ENCODE data around the gene TALDO1. TPM values are rescaled to one million over a fixed set of nuclear protein-coding genes. Genes with fewer than 3 reads are reported as not detected.

TALDO1 gene
- total RNA-seq, 1 experiment from 2014 or later: 268 TPM

- Mint-ChIP-seq H3K36me3 (ENCODE audit: insufficient read depth in 1 of 3, low read depth in 3 of 3) (peaks cover 2 to 15% (median 3%) of the 10 kb centered on the region in 3 experiments; a peak in 5 of 7 replicates), H3K9me3 (peaks cover 6 to 7% of the 10 kb centered on the region in 2 experiments), H3K4me3 (peak overlapping the region; percentile 41 to 71; a peak in 3 of 5 replicates), H3K27ac (no peak overlapping the region), H3K27me3 (ENCODE audit: low read depth) (no peaks in the 10 kb centered on the region), H3K4me1 (peaks cover 3 to 20% of the 10 kb centered on the region in 2 experiments; a peak in 3 of 4 replicates)
- Histone ChIP-seq H2BK20ac (ENCODE audit: low read depth, low read length, poor library complexity, severe bottlenecking) (no peak overlapping the region), H3K56ac (ENCODE audit: insufficient read length, low read depth, low read length) (no peak overlapping the region), H3K14ac (ENCODE audit: insufficient read depth, low read length) (0 out of 2 replicates have a peak overlapping the region, but pooled peaks have one; percentile 34), H3K9ac (ENCODE audit: extremely low read depth, insufficient read length, low read length) (no peak overlapping the region), H3K79me1 (ENCODE audit: insufficient read depth, low read depth, low read length, poor library complexity, severe bottlenecking) (no peaks in the 10 kb centered on the region), H4K91ac (ENCODE audit: insufficient read length, low read depth, low read length) (no peak overlapping the region), H3K23ac (ENCODE audit: insufficient read length, low read depth, low read length) (no peak overlapping the region), H2BK15ac (ENCODE audit: low read depth, low read length) (no peak overlapping the region), H2AK5ac (ENCODE audit: insufficient read length, low read length) (no peak overlapping the region), H4K8ac (replicated peaks; ENCODE audit: insufficient read length, low read depth, low read length) (no peak overlapping the region), H3T11ph (ENCODE audit: low read length) (no peak overlapping the region), H3K79me2 (ENCODE audit: insufficient read depth, low read length) (no peaks in the 10 kb centered on the region), H3K4ac (ENCODE audit: low read depth, low read length) (no peak overlapping the region), H3K9me3 (ENCODE audit: control insufficient read depth, low read depth, low read length) (no peaks in the 10 kb centered on the region), H4K20me1 (ENCODE audit: control insufficient read depth, insufficient read depth, insufficient read length) (no peaks in the 10 kb centered on the region), H2BK12ac (ENCODE audit: insufficient read length, low read depth, low read length) (no peak overlapping the region), H3K27me3 (ENCODE audit: insufficient read depth, low read length) (no peaks in the 10 kb centered on the region), H3K4me1 (ENCODE audit: insufficient read depth, low read length) (no peaks in the 10 kb centered on the region), H3K23me2 (ENCODE audit: insufficient read length, low read depth, low read length, poor library complexity, severe bottlenecking) (no peaks in the 10 kb centered on the region), H3K18ac (ENCODE audit: insufficient read length, low read depth, low read length) (peak overlapping the region; percentile 17), H3K4me2 (ENCODE audit: insufficient read depth, insufficient read length, low read length) (peak overlapping the region; percentile 51), H2BK120ac (ENCODE audit: low read depth, low read length, poor library complexity, severe bottlenecking) (no peak overlapping the region), H2AFZ (ENCODE audit: low read length) (no peak overlapping the region), H2BK5ac (ENCODE audit: insufficient read length, low read length) (no peak overlapping the region), H4K5ac (ENCODE audit: insufficient read length, low read depth, low read length) (no peak overlapping the region), H3K27ac (ENCODE audit: insufficient read length, low read depth, low read length) (no peak overlapping the region)
- no CpG with 5 or more reads among the region's 35 CpGs for WGBS (ENCODE audit: extremely low coverage, insufficient read length, low lambda C conversion rate)
- no peak for DNase-seq
- no peak for TF ChIP-seq CTCF (conservative IDR thresholded peaks at IDR 0.05)
Measured at GRCh38 chr11:720017-720641, 27.1 kb upstream of the TALDO1 start.

Measured in H9 (cell line).